SIG-M5 (cell line): Measurements from ENCODE around the gene APOBEC3F.
"Not testable (repeated sequence)": the region's sequence is repeated elsewhere in the genome, so short reads cannot be mapped to it uniquely, and the experiment has no call there.

ENCODE experiments used
- DNase-seq: peaks from one replicate; lab custom pipeline; 2025; lab: John Stamatoyannopoulos, UW

APOBEC3F gene

DNA sequence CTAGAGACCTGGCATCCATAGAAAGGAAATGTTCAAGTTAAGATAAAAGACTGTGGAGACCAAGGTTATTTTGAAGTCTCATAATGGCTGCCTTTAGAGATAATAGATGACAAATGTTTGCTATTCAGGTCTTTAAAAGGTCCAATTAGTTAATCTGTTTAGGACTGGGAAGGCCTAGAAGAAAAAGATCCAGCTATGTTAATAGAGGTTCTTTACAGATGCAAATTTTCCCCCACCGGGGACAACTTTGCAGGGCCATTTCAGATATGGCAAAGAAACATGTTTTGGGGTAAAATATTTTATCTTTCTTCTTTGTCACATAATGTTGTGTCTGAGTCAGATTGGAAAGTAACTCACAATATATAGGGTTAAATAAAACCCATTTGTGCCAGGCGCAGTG lies 33.3 kb downstream of the APOBEC3F start:
- no peak for DNase-seq

DNA sequence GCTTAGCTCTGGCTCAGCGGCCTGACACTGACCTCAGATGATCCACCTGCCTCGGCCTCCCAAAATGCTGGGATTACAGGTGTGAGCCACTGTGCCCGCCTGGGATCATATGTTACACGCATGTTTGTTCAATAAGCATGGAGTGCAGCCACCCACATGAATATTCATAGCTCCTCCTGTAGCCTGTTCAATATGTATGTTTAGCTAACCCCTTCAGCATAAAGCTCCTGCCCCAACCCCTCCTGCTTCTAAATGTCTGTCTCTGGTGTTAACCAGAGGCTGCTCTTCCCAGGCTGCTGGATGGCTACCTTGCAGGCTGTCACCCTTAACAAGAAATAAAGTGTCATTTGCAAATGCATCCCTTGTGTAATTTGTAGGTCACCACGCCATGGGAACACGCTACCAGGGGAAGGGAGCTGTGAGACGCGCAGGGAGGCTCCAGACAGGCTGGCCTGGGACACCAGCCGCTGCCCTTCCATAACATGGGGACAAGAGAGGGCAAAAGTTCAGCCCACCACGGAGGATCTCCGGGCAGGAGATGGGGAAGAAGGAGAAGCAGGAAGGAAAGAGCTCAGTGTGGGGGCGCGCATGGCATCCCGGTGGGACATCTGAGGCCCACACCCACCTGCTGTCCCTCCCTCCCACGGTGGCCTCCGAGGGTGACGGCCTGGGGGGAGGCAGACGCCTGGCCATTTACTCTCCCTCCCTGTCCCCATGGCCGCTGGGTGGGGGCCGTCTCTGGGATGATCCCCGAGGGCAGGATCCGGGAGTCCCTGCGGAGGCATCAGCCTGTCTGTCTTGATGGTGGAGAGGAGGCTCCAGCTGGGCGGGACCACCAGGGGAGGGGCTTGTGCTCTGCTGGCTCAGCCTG lies 35.7 kb downstream of the APOBEC3F start:
- not testable (repeated sequence) for DNase-seq

GRCh38 chr22:39077026-39077840 lies 36.6 kb downstream of the APOBEC3F start, which contains the start of gene APOBEC3G:
APOBEC3G (plus strand) TSS chr22:39077275; CDS start chr22:39077362, 87 bp downstream.
- DNase-seq, result not testable (repeated sequence)

GRCh38 chr22:39077912-39078311 lies 37.2 kb downstream of the APOBEC3F start:
- DNase-seq, result not testable (repeated sequence)

- no peak for DNase-seq
These were observed 37.7 kb downstream of the APOBEC3F start for GRCh38 chr22:39078329-39078728.

- not testable (repeated sequence) for DNase-seq
These were observed 38.5 kb downstream of the APOBEC3F start for GRCh38 chr22:39079054-39079637.

- no peak for DNase-seq
These were observed 39.5 kb downstream of the APOBEC3F start for GRCh38 chr22:39080052-39080762.

DNA sequence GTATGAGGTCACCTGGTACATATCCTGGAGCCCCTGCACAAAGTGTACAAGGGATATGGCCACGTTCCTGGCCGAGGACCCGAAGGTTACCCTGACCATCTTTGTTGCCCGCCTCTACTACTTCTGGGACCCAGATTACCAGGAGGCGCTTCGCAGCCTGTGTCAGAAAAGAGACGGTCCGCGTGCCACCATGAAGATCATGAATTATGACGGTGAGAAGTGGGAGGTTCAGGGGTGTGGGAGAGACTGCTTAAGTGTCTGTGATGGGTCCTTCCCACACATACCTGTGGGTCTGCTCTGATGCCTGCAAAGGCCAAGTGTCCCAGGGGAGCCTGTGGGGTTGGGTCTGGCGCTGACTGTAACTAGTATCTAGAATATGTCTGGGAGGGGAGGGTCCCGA lies 40.4 kb downstream of the APOBEC3F start:
- DNase-seq, result no peak

DNA sequence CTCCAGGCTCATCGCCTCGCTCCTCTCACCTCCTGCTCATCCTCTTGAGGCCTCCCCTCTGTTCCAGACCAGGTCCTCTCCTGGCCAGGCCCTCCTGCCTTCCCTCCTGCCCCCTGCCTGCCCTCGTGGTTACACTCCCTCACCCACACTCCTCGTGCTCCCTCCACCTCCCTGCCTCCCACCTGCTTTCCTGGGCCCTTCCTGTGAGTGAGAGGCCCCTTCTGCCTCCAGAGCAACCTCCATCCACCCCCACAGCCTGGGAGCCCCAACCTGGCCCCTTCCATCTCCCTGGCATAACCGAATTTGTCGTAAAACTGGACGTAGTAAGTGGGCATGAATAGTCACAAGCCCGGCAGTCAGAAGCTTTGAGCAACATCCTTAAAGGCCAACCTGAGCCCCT lies 40.9 kb downstream of the APOBEC3F start:
- DNase-seq, result no peak

- DNase-seq, result no peak
These were observed 42.8 kb downstream of the APOBEC3F start for GRCh38 chr22:39083212-39084165.

DNA sequence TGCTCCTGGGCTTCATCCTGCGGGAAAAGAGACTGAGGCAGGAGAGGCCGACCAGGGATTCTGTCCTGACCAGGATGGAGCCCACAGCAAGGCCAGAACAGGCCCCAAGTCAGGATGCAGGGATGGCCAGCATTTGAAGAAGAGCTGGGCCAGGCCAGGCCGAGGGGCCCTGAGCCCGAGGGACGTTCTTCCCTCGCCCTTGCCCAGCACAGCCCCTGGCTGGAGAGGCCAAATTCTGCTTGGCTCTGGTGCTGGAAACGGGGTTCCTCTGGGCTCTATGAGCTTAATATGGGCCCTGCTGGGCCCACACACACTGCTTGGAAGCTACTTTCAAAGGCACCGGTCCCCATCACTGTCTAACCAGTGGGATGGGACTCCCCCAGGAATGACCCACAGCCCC lies 44.0 kb downstream of the APOBEC3F start:
- DNase-seq, result no peak

DNA sequence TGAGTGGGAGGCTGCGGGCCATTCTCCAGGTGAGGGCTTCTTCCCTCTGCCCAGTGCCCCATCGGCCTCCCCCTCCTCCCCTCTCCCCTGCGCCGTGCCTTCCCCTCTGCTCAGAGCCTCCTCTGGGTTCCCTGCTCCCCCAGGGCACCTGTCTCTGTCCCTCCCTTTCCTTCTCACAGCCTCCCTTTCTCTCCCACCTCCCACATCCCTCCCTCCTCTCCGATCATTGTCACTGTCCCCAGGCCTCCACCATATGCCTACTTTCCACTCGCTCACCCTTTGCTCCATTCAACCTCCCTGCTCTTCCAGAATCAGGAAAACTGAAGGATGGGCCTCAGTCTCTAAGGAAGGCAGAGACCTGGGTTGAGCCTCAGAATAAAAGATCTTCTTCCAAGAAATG lies 46.4 kb downstream of the APOBEC3F start:
- no peak for DNase-seq

- no peak for DNase-seq
These were observed 47.4 kb downstream of the APOBEC3F start for GRCh38 chr22:39087881-39088684.

- DNase-seq, result no peak
These were observed 48.0 kb downstream of the APOBEC3F start for GRCh38 chr22:39088685-39089032.

- no peak for DNase-seq
These were observed 49.3 kb downstream of the APOBEC3F start for GRCh38 chr22:39089928-39090327.

DNA sequence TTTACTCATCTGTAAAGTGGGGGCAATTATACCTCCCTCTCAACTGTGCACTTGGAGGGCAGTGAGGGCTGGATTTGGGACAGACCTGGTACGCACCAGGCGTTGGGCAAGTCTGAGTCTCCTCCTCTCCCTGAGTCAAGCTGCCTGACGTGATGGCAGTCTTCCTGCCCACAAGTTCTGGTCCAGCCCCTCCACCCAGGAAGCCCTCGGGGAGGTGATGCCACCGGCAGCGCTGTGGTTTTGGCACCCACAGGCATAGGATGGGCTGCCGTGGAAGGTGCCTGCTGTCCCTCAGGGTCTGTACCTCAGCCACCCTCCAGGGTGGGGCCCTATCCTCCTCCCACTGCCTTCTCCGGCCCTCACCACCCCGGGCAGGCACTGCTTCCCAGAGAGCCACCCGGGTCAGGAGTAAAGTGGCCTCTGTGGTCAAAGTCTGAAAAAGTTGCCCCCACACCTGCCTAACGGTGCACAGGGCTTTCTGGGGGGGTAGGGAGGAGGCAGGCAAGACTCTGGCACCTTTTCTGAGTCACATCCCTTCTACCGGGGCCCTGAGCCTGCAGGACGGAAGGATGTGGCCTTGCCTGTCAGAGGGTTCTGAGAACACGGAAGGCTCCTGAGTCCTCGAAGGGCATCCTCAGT lies 49.9 kb downstream of the APOBEC3F start:
- DNase-seq, result no peak

- DNase-seq, result no peak
These were observed 50.7 kb downstream of the APOBEC3F start for GRCh38 chr22:39091126-39092081.
